Measurements from ENCODE around the gene MPL.
A peak's percentile ranks its signal among the peaks of the same experiment; 100 is the strongest.

The MPL gene

DNA sequence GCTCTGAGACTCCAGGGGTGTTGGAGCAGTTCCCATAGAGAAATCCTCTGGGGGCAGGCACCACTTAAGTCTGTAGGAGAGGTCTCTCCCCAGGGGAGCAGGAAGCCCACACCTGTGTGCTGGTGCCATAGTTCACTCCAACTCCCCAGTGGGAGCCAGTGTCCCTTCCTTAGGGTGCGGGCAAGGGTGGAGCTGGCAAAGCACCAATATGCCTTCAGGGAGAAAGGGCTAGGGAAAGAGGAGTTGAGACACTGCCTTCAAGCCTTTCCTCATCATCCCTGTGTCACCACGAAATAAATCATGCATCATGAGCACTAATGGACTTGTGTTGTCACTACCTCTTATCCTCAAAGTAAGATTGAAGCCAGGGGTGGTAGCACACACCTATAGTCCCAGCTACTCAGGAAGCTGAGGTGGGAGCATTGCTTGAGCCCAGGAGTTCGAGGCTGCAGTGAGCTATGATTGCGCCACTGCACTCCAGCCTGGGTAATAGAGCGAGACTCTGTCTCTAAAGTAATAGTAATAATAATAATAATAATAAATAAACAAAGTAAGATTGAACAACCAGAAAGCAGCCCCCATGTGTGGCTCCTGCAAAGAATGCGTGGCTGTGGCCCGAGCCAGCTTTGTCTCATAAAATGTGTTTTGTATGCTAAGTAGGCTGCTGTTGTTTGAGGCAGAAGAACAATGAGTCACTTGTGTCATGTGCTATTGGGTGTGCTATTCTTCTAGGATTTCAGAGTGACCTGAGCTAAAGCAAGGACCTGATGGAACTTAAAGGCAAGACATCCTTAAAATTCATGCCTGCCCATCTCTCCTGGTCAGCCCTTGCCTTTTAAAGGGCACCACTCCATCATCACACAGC lies 43.5 kb upstream of the MPL start:
- H3K4me3 ChIP-seq (ENCODE audit: control insufficient read depth, low read depth, low read length): no peak overlapping the region
- TF ChIP-seq, protein P1, sequence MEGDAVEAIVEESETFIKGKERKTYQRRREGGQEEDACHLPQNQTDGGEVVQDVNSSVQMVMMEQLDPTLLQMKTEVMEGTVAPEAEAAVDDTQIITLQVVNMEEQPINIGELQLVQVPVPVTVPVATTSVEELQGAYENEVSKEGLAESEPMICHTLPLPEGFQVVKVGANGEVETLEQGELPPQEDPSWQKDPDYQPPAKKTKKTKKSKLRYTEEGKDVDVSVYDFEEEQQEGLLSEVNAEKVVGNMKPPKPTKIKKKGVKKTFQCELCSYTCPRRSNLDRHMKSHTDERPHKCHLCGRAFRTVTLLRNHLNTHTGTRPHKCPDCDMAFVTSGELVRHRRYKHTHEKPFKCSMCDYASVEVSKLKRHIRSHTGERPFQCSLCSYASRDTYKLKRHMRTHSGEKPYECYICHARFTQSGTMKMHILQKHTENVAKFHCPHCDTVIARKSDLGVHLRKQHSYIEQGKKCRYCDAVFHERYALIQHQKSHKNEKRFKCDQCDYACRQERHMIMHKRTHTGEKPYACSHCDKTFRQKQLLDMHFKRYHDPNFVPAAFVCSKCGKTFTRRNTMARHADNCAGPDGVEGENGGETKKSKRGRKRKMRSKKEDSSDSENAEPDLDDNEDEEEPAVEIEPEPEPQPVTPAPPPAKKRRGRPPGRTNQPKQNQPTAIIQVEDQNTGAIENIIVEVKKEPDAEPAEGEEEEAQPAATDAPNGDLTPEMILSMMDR (conservative IDR thresholded peaks at IDR 0.05; ENCODE audit: control insufficient read depth, insufficient read depth, low read depth, low read length): no peak
- DNase-seq (ENCODE audit: low read depth): peak; percentile 74

DNA sequence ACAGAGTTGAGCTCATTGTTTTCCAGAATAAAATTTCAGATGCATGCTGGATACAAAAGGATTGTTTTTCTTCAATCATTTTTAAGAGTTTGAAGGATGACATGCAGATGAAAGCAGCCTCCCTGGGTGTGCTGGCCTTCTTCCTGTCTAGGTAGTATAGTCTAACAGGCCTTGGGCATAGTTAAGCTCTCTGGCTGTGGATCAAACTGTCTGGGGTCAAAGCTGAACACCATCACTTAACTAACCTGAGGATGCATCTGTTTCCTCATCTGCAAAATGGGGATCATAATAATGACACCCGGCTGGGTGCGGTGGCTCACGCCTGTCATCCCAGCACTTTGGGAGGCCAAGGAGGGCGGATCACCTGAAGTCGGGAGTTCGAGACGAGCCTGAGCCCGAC lies 42.9 kb upstream of the MPL start:
- TF ChIP-seq, protein P1 (conservative IDR thresholded peaks at IDR 0.05; ENCODE audit: control insufficient read depth, insufficient read depth, low read depth, low read length): no peak
- no peak for DNase-seq (ENCODE audit: low read depth)
- no peak overlapping the region for H3K4me3 ChIP-seq (ENCODE audit: control insufficient read depth, low read depth, low read length)

DNA sequence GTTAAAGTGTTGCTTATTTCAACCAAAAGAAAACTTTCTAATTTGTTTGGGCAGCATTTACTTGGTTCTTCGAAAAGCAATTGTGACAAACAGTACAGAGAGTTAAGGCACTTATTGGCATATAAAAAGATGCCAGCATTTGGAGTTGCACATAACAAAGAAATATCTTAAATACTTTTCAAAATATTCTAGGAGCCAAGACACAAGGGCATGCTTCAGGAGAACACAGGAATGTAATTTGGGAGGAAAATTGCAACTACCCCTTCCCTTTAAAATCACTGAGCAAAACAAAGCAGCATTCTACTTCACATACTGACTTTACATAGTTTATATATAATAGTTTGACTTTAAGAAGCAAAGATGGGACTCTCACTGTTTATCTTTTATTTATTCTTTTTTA lies 41.4 kb upstream of the MPL start:
- H3K4me3 ChIP-seq (ENCODE audit: control insufficient read depth, low read depth, low read length): no peak overlapping the region
- TF ChIP-seq, protein P1 (conservative IDR thresholded peaks at IDR 0.05; ENCODE audit: control insufficient read depth, insufficient read depth, low read depth, low read length): no peak
- no peak for DNase-seq (ENCODE audit: low read depth)

DNA sequence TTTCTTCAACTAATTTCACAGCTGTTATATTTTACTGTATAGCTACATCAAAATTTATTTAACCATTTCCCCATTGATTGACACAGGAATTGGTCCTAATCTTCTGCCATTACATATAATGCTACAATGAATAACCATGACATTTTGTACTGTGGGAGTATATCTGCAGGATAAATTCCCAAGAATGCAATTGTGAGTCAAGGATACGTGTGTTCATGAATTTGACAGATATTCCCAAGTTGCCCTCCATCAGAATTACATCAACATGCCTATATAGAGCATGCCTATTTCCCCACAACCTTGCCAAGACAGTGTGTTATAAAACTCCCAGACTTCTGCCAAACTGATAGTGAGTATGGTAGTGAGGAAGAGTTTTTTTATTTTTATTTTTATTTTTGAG lies 39.6 kb upstream of the MPL start:
- no peak overlapping the region for H3K4me3 ChIP-seq (ENCODE audit: control insufficient read depth, low read depth, low read length)
- no peak for DNase-seq (ENCODE audit: low read depth)
- TF ChIP-seq, protein P1 (conservative IDR thresholded peaks at IDR 0.05; ENCODE audit: control insufficient read depth, insufficient read depth, low read depth, low read length): no peak

DNA sequence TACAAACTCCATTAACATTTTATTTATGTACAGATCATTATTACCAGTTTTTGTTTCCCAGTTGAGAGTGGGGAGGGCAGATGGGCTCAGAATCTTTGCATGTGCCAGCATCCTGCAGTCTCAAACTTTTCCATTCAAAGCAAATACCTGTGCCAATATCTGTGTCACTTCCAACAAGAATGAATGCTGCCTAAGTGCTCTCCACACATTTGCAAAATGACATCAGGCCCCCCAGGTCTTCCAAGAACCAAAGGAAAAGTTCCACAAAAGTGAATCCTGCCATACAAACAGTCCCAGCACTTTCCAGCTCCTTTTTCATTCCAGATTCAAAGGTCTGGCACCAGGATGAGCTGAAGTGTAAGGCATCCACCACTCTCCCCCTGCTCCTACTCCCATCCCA lies 38.5 kb upstream of the MPL start:
- no peak overlapping the region for H3K4me3 ChIP-seq (ENCODE audit: control insufficient read depth, low read depth, low read length)
- DNase-seq (ENCODE audit: low read depth): no peak
- TF ChIP-seq, protein P1 (conservative IDR thresholded peaks at IDR 0.05; ENCODE audit: control insufficient read depth, insufficient read depth, low read depth, low read length): no peak

DNA sequence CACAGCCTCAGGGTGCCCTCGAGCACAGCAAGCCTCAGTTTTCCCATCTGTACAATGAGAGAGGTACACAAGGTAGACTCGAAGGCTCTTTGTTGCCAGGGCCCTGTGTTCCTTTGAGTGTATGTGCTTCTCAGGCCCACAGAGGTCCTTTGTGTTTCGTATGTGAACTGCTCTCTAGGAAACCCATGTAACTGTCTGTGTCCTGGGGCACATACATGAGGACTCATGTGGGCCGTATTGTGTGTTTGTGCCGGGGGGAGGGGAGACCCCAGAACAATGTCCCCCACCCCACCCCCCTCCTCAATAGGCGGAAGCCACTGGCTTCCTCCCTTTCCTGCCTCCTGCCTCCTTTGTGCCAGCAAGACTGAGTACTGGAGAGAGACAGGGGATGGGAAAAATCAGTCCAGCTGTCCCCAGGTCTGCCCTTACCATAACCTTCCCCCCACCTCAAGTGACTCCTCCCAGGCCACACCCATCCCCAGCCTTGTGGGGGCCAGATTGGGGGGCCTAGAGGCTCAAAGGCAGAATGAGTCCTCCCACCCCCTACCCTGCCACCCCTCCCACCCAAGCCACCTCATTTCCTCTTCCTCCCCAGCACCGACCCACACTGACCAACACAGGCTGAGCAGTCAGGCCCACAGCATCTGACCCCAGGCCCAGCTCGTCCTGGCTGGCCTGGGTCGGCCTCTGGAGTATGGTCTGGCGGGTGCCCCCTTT lies 37.1 kb upstream of the MPL start, which contains the start of gene TIE1:
Gene TIE1 (plus strand): TSS at position 605 of the 717 bp plus-strand sequence. CDS start 90 bp downstream, at position 695.
- no peak within 1 kb of the TSS for H3K4me3 ChIP-seq (ENCODE audit: control insufficient read depth, low read depth, low read length)
- TF ChIP-seq, protein P1 (conservative IDR thresholded peaks at IDR 0.05; ENCODE audit: control insufficient read depth, insufficient read depth, low read depth, low read length): no peak
- DNase-seq (ENCODE audit: low read depth): no peak

Data from fibroblast of mammary gland (primary cell).